Effector memory CD4-positive, alpha-beta T cell (primary cell): ENCODE data around the gene MROH8.

Experiments
- DNase-seq, 3 donors: peaks; one replicate each; pipeline ENCODE4 v3.0.0-alpha.2; 2020
- H3K27ac ChIP-seq: 2 replicates; pipeline ENCODE4 v1.7.0; 2013; ENCODE audit warnings: mild to moderate bottlenecking, low read length, moderate library complexity; ENCODE audit not compliant: insufficient read depth, poor library complexity, severe bottlenecking
- H3K27me3 ChIP-seq: replicated peaks from 2 replicates; pipeline ENCODE4 v1.7.0; 2013; ENCODE audit warnings: mild to moderate bottlenecking, low read length; ENCODE audit not compliant: insufficient read depth, control insufficient read depth, poor library complexity, severe bottlenecking
- H3K36me3 ChIP-seq: 2 replicates; pipeline ENCODE4 v1.7.0; 2013; ENCODE audit warnings: mild to moderate bottlenecking, low read length, moderate library complexity; ENCODE audit not compliant: control insufficient read depth, insufficient read depth
- H3K4me1 ChIP-seq: 2 replicates; pipeline ENCODE4 v1.7.0; 2013; ENCODE audit warnings: low read length, mild to moderate bottlenecking; ENCODE audit not compliant: control insufficient read depth, insufficient read depth, poor library complexity, severe bottlenecking
- H3K4me3 ChIP-seq: 2 replicates; pipeline ENCODE4 v1.7.0; 2013; ENCODE audit warnings: low read length, low read depth, mild to moderate bottlenecking; ENCODE audit not compliant: insufficient read depth, poor library complexity, severe bottlenecking
- H3K9me3 ChIP-seq: 2 replicates; pipeline ENCODE4 v1.7.0; 2013; ENCODE audit warnings: mild to moderate bottlenecking, low read length, moderate library complexity; ENCODE audit not compliant: control insufficient read depth

MROH8 gene

GRCh38 chr20:37200376-37200775, 21.0 kb upstream of the MROH8 start:
- Histone ChIP-seq H3K27ac (no peak overlapping the region), H3K4me3 (no peak overlapping the region), H3K27me3 (no peaks in the 10 kb centered on the region), H3K4me1 (peaks cover 4% of the 10 kb centered on the region), H3K9me3 (no peaks in the 10 kb centered on the region), H3K36me3 (peaks cover 65% of the 10 kb centered on the region)
- no peak for DNase-seq

- H3K9me3 ChIP-seq: no peaks in the 10 kb centered on the region
- peaks cover 52% of the 10 kb centered on the region for H3K36me3 ChIP-seq
- peaks cover 15% of the 10 kb centered on the region for H3K4me1 ChIP-seq
- no peaks in the 10 kb centered on the region for H3K27me3 ChIP-seq
- H3K27ac ChIP-seq: no peak overlapping the region
- no peak for DNase-seq
- no peak overlapping the region for H3K4me3 ChIP-seq
Observed at GRCh38 chr20:37198932-37199660, 19.7 kb upstream of the MROH8 start.

GRCh38 chr20:37194621-37195417, 15.5 kb upstream of the MROH8 start:
- H3K36me3 ChIP-seq: peaks cover 14% of the 10 kb centered on the region
- no peak for DNase-seq
- no peaks in the 10 kb centered on the region for H3K27me3 ChIP-seq
- H3K4me1 ChIP-seq: peaks cover 16% of the 10 kb centered on the region
- no peak overlapping the region for H3K4me3 ChIP-seq
- no peaks in the 10 kb centered on the region for H3K9me3 ChIP-seq
- no peak overlapping the region for H3K27ac ChIP-seq

GRCh38 chr20:37193821-37194220, 14.5 kb upstream of the MROH8 start:
- Histone ChIP-seq H3K27ac (no peak overlapping the region), H3K9me3 (no peaks in the 10 kb centered on the region), H3K27me3 (no peaks in the 10 kb centered on the region), H3K4me3 (no peak overlapping the region), H3K4me1 (peaks cover 19% of the 10 kb centered on the region), H3K36me3 (peaks cover 9% of the 10 kb centered on the region)
- no peak for DNase-seq

GRCh38 chr20:37193226-37193625, 13.9 kb upstream of the MROH8 start:
- Histone ChIP-seq H3K36me3 (peaks cover 10% of the 10 kb centered on the region), H3K27ac (no peak overlapping the region), H3K4me3 (no peak overlapping the region), H3K9me3 (no peaks in the 10 kb centered on the region), H3K4me1 (peaks cover 19% of the 10 kb centered on the region), H3K27me3 (no peaks in the 10 kb centered on the region)
- DNase-seq: no peak

GRCh38 chr20:37192137-37192854, 12.9 kb upstream of the MROH8 start:
- Histone ChIP-seq H3K4me3 (no peak overlapping the region), H3K27ac (no peak overlapping the region), H3K36me3 (peaks cover 16% of the 10 kb centered on the region), H3K9me3 (no peaks in the 10 kb centered on the region), H3K27me3 (no peaks in the 10 kb centered on the region), H3K4me1 (peaks cover 19% of the 10 kb centered on the region)
- DNase-seq: peak; percentile 26 to 53 (median 41)

GRCh38 chr20:37190354-37191112, 11.2 kb upstream of the MROH8 start:
- H3K27ac ChIP-seq: no peak overlapping the region

GRCh38 chr20:37189416-37190016, 10.2 kb upstream of the MROH8 start:
- no peaks in the 10 kb centered on the region for H3K27me3 ChIP-seq
- peaks cover 39% of the 10 kb centered on the region for H3K36me3 ChIP-seq
- DNase-seq: no peak
- H3K27ac ChIP-seq: no peak overlapping the region
- H3K4me3 ChIP-seq: no peak overlapping the region
- H3K9me3 ChIP-seq: no peaks in the 10 kb centered on the region
- H3K4me1 ChIP-seq: peaks cover 7% of the 10 kb centered on the region

More at GRCh38 chr20:37190354-37191112, 11.2 kb upstream of the MROH8 start:
- Histone ChIP-seq H3K36me3 (peaks cover 30% of the 10 kb centered on the region), H3K4me1 (peaks cover 17% of the 10 kb centered on the region), H3K9me3 (no peaks in the 10 kb centered on the region), H3K4me3 (no peak overlapping the region), H3K27me3 (no peaks in the 10 kb centered on the region)
- DNase-seq: no peak

GRCh38 chr20:37188787-37189186, 9.4 kb upstream of the MROH8 start:
- no peaks in the 10 kb centered on the region for H3K9me3 ChIP-seq
- H3K4me1 ChIP-seq: peaks cover 4% of the 10 kb centered on the region
- H3K27me3 ChIP-seq: no peaks in the 10 kb centered on the region
- peaks cover 46% of the 10 kb centered on the region for H3K36me3 ChIP-seq
- no peak for DNase-seq
- H3K4me3 ChIP-seq: no peak overlapping the region
- no peak overlapping the region for H3K27ac ChIP-seq
